Frontal cortex (tissue), 4 donors: ENCODE data around the gene ANKRD60. TPM values are rescaled to one million over a fixed set of nuclear protein-coding genes. Genes with fewer than 3 reads are reported as not detected.

Experiments
- DNase-seq, 2 donors: peaks; one replicate each; pipeline ENCODE4 v3.0.0; 2012; ENCODE audit warnings: low spot score in 2 of 2
- FAIRE-seq: peaks from 2 replicates; lab custom pipeline; 2012; peaks lifted over from hg19 to GRCh38; lab: Jason Lieb, UNC
- total RNA-seq: library from RNA; depleted of rRNA; stranded (reverse); fragments of >200 nt; gene quantifications from one replicate; pipeline ENCODE4 v1.2.3, GENCODE V29; 2014
- donor health status: control.
- donor health status: control.
- donor health status: control.

The ANKRD60 gene
- total RNA-seq, 1 donor from 2014 or later = not detected

DNA sequence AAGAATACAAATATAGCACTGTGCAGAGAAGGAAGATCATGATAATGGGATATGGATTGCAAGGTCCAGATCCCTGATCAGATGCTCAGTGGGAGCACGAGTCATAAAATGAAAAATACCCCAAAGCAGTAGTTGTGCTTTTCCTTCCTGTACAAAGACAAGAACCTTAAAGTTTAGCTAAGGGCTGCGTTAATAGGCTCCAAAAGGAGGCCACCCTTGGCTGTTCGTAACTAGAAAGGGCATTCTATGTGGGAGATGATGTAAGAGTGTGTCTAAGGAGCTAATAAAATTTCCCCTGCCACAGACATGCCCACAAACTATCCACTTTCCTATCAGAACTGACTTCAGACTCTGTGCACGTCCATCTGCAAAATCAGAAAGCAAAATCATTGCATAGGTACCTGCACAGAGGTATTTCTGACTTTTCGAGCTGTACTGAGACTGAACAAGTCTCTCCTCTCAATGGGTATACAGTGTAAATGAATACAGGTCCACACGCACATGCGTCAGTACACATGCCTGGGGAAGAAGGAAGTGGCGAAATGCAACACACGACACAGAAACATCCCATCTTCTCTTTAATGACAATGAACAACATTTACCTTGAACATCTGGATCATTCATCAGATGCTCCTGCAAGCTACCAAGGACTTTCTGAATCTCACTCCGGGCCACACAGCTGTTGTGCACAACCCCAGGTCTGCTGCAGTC, 16.9 kb upstream of the ANKRD60 start:
- FAIRE-seq (no peak), DNase-seq (no peak)

DNA sequence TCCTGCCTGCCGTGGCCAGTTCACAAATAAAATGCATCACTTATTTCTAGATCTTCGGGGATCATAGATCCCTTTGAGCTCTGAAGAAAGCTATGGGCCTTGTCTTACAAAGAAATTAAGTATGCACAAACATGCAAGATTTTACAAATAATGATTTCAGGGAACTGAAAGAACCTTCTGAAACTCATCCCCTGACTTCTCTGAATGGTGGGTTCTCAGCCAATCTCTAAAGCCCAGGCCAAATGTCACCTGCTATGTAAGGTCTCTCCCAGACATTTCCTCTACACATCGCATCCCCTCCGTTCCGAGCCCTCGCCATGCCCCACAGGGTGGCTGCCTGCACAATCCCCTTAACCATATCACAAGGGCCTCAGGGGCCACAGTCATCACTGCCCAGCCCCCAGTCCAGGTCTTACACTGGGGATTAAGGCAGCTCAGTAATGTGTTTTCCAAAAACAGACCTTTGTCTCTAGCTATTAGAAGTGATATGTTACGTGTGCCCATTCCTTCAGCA, 16.1 kb upstream of the ANKRD60 start:
- DNase-seq (no peak), FAIRE-seq (no peak)

GRCh38 chr20:58243653-58244410, 15.4 kb upstream of the ANKRD60 start:
- DNase-seq (no peak), FAIRE-seq (no peak)

DNA sequence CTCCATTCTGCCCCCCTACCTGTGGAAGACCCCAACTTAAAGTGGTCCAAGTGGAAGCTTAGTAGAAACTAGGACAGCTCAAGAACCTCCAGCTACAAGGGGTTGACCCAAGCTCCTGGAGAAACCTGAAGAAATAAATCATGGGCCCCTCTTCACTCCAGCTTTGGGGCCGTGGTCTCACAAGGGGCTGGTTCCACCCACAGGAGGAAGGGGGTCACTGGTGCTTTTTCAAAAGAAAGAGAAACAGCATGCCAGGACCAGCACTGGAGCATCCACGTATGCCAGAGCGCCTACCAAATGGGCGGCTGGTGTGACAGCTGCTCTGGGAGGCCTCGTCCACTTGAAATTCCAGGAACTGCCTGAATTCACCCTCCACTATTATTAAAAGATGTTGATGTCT, 14.4 kb upstream of the ANKRD60 start:
- no peak for DNase-seq
- FAIRE-seq = no peak

- FAIRE-seq (no peak), DNase-seq (no peak)
Observed at GRCh38 chr20:58241766-58242465, 13.5 kb upstream of the ANKRD60 start.

- no peak for FAIRE-seq
- DNase-seq = no peak
Observed at GRCh38 chr20:58240471-58240870, 12.0 kb upstream of the ANKRD60 start.

- DNase-seq (no peak), FAIRE-seq (no peak)
Observed at GRCh38 chr20:58239216-58239615, 10.8 kb upstream of the ANKRD60 start.

DNA sequence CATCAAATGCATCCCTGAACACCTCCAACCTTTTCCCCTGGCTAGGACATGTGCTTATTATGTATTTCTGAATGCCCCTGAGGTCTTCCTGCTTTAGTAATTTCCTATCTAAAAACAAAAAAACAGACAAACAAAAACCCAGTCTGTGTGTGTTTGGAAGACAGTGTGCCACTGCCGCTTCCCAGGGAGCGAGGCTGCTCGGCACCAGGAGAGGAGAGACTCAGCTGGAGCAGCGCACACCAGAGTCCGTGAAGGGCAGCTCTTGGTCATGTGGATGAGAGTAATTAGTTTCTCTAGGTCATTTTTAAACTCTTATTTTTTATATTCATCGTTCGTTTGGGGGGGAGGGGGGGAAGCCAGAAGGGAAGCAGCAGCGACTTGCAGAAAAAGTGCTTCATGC, 10.0 kb upstream of the ANKRD60 start:
- no peak for DNase-seq
- FAIRE-seq = no peak

DNA sequence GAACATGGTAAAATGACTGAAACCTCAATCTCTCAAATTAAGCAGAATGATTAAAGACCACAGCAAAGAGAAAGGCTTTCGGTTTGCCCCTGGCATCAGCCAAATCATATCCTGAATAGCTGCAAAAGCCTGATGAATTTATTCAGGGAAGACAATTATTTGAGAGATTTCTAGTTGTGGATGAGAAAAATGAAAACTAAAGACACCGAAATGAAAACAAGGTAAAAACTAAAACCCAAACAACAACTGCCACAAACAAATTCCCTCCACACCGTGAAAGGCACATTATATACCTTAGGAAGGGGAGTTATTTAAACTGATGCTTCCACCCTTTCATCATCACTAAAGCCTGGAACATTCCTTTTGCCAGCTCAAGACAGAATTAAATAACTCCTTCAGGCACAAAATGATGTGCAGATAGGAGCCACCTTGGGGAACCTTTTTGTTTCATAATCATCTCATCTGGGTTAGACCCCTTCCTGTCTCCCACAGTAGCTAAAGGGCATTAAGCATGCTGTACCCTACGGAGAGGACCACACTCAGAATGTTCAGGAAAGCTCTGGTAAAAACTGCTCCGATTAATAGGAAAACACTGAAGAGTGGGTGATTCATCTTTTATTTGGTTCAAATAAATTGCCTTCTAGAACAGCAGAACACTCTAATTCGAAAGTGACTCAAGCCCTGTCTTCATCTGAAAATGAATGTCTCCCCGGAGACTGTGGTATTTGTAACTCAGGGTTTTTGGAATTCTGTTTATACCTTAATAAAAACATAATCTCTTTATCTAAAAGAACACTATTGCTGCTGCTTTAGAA, 9.1 kb upstream of the ANKRD60 start:
- FAIRE-seq = no peak
- DNase-seq = no peak

- FAIRE-seq (no peak), DNase-seq (peak; percentile 69 to 79)
Observed at GRCh38 chr20:58236612-58237317, 8.3 kb upstream of the ANKRD60 start.

GRCh38 chr20:58235010-58235409, 6.6 kb upstream of the ANKRD60 start:
- DNase-seq (no peak), FAIRE-seq (no peak)

DNA sequence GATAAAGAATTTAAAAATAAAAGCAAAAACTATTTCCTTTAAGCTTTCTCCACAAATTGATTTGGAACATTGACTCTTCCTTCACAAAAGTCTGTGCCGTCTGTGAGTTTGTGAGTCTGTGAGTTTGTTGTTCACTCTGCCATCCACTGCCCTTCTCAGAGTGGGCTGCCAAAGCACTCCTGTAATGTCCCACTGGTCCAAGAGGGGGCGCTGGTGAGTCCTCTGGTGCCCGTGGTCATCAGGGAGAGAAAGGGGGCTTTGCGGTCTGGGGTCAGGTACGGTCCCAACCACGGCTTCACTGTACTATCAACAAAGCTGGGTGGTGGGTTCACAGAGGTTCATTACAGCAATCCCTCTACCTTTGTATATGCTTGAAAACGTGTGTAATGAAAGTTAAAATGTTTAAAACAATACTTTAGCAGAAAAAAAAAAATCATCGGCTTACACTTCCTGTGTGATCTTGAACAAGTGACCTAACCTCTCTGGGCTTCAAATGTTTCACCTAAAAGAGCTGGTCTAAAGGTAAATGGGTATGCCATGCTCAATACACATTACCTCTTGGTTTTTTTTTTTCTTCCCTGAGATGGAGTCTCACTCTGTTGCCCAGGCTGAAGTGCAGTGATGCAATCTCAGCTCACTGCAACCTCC, 5.6 kb upstream of the ANKRD60 start:
- no peak for DNase-seq

DNA sequence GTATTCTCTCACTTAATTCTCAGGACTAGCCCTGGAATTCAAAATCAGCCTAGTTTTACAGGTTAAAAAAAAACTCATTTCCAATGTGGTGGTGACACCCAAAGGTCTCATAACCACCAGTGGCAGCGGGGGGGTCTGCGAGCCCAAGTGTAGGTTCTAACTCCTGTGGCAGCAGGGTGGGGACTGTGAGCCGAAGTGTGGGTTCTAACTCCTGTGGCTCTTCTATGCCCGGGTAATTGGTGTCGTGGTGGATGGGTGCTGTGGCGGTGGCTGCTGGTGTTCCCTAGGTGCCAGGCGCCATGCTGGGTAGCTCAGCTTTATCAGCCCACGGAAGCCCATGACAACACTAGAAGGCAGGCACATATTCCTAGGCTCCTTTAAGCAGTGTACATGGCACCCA, 4.9 kb upstream of the ANKRD60 start:
- FAIRE-seq (no peak), DNase-seq (no peak)

More for the DNA sequence above, 5.6 kb upstream of the ANKRD60 start:
- no peak for FAIRE-seq

DNA sequence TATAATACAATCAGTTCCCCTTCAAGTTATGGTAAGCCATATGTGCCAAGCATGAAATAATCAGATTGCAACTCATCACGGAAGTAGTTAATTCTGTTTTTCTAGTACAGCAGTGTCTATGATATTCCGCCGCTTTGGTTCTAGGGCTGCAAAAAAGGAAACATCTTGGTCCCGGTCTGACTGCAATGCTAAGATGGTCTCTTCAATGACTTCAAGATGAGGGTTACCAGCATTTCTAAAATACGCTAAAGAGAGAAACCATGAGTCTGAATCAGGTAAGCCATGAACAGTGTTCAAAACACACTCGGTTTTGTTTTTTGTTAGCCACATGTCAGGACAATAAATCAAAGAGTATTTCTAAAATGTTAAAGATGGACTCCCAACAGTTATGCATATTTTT, 3.2 kb upstream of the ANKRD60 start:
- FAIRE-seq (no peak), DNase-seq (no peak)

GRCh38 chr20:58229198-58229798, 845 bp upstream of the ANKRD60 start:
- FAIRE-seq = no peak

DNA sequence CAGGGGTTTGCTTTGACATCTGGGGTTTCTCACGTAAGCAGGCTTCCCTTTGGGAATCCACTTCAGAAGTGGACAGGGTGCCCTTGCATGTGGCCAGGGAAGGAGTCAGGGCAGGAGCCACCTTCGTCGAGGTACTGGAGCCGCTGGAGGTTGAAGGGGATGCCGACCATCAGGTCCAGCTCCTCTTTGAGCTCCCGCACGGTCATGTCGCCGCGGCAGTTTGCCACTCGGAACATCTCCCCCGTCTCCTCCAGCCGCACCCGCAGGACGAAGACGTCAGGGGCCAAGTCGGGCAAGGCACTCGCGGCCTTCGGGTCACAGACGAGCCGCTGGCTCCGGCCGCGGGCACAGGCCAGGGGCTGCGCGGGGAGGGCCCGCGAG, 360 bp downstream of the ANKRD60 start:
- FAIRE-seq = no peak

More at GRCh38 chr20:58229198-58229798, 845 bp upstream of the ANKRD60 start:
- no peak for DNase-seq

GRCh38 chr20:58227391-58228102, 906 bp downstream of the ANKRD60 start:
- no peak for FAIRE-seq
- no peak for DNase-seq

More for the DNA sequence above, 360 bp downstream of the ANKRD60 start:
- no peak for DNase-seq
